Measurements from ENCODE around the gene TMEM187.

DNA sequence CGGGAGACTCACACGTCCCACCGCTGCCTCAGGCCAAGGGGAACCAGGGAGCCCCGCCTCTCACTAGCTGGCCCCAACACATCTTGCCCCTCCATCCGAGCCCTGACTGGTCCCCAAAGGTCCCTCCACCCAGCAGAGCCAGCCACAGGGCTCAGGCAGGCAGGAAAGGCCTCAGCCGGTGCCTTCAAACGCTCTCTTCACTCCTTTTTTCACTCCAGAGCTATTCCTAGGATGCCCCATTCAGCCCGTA, 45.0 kb upstream of the TMEM187 start:
- TF ChIP-seq, protein P1, sequence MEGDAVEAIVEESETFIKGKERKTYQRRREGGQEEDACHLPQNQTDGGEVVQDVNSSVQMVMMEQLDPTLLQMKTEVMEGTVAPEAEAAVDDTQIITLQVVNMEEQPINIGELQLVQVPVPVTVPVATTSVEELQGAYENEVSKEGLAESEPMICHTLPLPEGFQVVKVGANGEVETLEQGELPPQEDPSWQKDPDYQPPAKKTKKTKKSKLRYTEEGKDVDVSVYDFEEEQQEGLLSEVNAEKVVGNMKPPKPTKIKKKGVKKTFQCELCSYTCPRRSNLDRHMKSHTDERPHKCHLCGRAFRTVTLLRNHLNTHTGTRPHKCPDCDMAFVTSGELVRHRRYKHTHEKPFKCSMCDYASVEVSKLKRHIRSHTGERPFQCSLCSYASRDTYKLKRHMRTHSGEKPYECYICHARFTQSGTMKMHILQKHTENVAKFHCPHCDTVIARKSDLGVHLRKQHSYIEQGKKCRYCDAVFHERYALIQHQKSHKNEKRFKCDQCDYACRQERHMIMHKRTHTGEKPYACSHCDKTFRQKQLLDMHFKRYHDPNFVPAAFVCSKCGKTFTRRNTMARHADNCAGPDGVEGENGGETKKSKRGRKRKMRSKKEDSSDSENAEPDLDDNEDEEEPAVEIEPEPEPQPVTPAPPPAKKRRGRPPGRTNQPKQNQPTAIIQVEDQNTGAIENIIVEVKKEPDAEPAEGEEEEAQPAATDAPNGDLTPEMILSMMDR (conservative IDR thresholded peaks at IDR 0.05; ENCODE audit: low read length) = no peak
- TF ChIP-seq EZH2phosphoT487 (IDR thresholded peaks at IDR 0.05; ENCODE audit: borderline replicate concordance, low read depth, low read length) = no peak
